Right lobe of liver (tissue), 6 donors: ENCODE measurements around the gene CAMK4. TPM values are rescaled to one million over a fixed set of nuclear protein-coding genes. Genes with fewer than 3 reads are reported as not detected.

Experiments
- ATAC-seq, 4 donors: fragments of 200-7000 bp; cut with Tn5 transposase; one replicate each; pipeline ENCODE4 v1.9.1; 2020; ENCODE audit warnings: mild to moderate bottlenecking in 4 of 4, moderate library complexity in 4 of 4
- DNase-seq, 3 donors: peaks; one replicate each; pipeline ENCODE4 v3.0.0-alpha.2; 2020
- H3K27ac ChIP-seq, 3 donors: fragments of 200-600 bp; one replicate each; pipeline ENCODE4 v1.8.0; 2022
- H3K27me3 ChIP-seq, 2 donors: fragments of 200-600 bp; one replicate each; pipeline ENCODE4 v1.8.0; 2022
- H3K36me3 ChIP-seq, 4 donors: fragments of 200-600 bp; sonication (generic) in 1 of 4; one replicate each; pipeline versions ENCODE4 v1.5.1 to v1.8.0; 2017 to 2022; ENCODE audit warnings: control low read depth in 1 of 4
- H3K4me1 ChIP-seq, 4 donors: fragments of 200-600 bp; sonication (generic) in 1 of 4; one replicate each; pipeline versions ENCODE4 v1.5.1 to v1.8.0; 2017 to 2022; ENCODE audit warnings: control low read depth in 1 of 4
- H3K4me3 ChIP-seq, 3 donors: fragments of 200-600 bp; one replicate each; pipeline ENCODE4 v1.8.0; 2022
- H3K9me3 ChIP-seq, 4 donors: fragments of 200-600 bp; sonication (generic) in 1 of 4; one replicate each; pipeline versions ENCODE4 v1.5.1 to v1.8.0; 2017 to 2022; ENCODE audit warnings: control low read depth in 1 of 4
- POLR2A ChIP-seq: fragments of 450-650 bp; IDR thresholded peaks from one replicate; pipeline ENCODE4 v1.6.1; 2017; ENCODE audit warnings: antibody characterized with exemption, mild to moderate bottlenecking
- WGBS: methylation state at CpG from one replicate; pipeline ENCODE4 v1.1.6; 2018; ENCODE audit warnings: low coverage, low lambda C conversion rate; ENCODE audit not compliant: insufficient coverage; ENCODE audit errors: missing lambda C conversion rate; 5-methylcytosine and 5-hydroxymethylcytosine counted together
- intact Hi-C, 2 donors: fragments of 100-400 bp; cut with DNase I; formaldehyde crosslinking; loops; one replicate each; pipeline versions ENCODE4 v1.11.2 to v1.14.1; 2022
- total RNA-seq, 6 experiments: library from RNA; depleted of rRNA in 2 of 6; stranded (reverse); fragments of >200 nt in 2 of 6; fragmentation: NEBNext Ultra II Directional in 3 of 6; extraction: Animal tissue kit (Norgen Biotek cat#: 25700) in 3 of 6; gene quantifications; one replicate each; pipeline versions ENCODE4 v1.1.0 to v1.2.4, GENCODE V29; 2016 to 2023
- TF ChIP-seq, protein P1 (sequence below), 4 donors: fragments of 200-600 bp in 3 of 4; fragments of 450-650 bp in 1 of 4; IDR thresholded peaks; one replicate each; pipeline versions ENCODE4 v1.5.1 to v1.8.0; 2016 to 2022; ENCODE audit warnings: antibody characterized with exemption in 4 of 4, mild to moderate bottlenecking in 2 of 4
- donor health status: DM: no; HTN: yes; CAD: no.
- donor health status: DM: no; HTN: no; CAD: no.
- donor health status: DM: no; HTN: no; CAD: no.
- donor health status: DM: no; HTN: yes; CAD: no.
- donor health status: DM: no; HTN: yes; CAD: no.

Gene CAMK4
- total RNA-seq, 6 experiments from 2014 or later: 0.81 to 4.3 (median 1.3) TPM

DNA sequence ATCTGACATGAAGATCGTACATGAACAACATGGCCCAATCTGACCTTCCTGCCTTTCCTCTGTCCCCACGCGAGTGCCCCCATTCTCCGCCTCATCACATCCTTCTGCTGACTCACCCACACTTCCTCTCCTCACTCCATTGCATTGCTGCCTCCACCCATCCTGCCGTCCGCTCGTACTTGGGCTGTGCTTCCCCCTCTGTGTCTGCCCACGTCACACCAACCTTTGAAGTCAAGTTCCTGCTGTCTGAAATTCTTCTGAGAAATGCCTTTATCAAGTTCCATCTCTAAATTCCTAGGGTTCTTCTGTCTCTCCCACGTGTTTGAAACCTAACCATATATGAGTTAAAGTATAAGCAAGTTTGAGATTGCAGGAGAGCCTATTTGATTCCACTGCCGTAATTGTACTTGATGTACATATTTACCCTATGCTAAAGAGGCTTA, 306.1 kb downstream of the CAMK4 start:
- ATAC-seq (peak; percentile 82 to 96 (median 91)), DNase-seq (peak; percentile 62 to 71 (median 64))
- no peaks in the 10 kb centered on the region for H3K4me1 ChIP-seq
- no peaks in the 10 kb centered on the region for H3K9me3 ChIP-seq
- no peaks in the 10 kb centered on the region for H3K27me3 ChIP-seq
- H3K27ac ChIP-seq: no peak overlapping the region
- WGBS: 27% methylated on average over 10 of the region's 10 CpGs
- intact Hi-C loops: loop anchor here in 1 of 2 donors (10.0 kb wide), 1 partner anchor 614 kb away; no protein-coding TSS in a partner anchor
- H3K36me3 ChIP-seq: no peaks in the 10 kb centered on the region
- TF ChIP-seq POLR2A: no peak
- TF ChIP-seq, protein P1, sequence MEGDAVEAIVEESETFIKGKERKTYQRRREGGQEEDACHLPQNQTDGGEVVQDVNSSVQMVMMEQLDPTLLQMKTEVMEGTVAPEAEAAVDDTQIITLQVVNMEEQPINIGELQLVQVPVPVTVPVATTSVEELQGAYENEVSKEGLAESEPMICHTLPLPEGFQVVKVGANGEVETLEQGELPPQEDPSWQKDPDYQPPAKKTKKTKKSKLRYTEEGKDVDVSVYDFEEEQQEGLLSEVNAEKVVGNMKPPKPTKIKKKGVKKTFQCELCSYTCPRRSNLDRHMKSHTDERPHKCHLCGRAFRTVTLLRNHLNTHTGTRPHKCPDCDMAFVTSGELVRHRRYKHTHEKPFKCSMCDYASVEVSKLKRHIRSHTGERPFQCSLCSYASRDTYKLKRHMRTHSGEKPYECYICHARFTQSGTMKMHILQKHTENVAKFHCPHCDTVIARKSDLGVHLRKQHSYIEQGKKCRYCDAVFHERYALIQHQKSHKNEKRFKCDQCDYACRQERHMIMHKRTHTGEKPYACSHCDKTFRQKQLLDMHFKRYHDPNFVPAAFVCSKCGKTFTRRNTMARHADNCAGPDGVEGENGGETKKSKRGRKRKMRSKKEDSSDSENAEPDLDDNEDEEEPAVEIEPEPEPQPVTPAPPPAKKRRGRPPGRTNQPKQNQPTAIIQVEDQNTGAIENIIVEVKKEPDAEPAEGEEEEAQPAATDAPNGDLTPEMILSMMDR (IDR thresholded peaks at IDR 0.05): no peak
- no peak overlapping the region for H3K4me3 ChIP-seq

DNA sequence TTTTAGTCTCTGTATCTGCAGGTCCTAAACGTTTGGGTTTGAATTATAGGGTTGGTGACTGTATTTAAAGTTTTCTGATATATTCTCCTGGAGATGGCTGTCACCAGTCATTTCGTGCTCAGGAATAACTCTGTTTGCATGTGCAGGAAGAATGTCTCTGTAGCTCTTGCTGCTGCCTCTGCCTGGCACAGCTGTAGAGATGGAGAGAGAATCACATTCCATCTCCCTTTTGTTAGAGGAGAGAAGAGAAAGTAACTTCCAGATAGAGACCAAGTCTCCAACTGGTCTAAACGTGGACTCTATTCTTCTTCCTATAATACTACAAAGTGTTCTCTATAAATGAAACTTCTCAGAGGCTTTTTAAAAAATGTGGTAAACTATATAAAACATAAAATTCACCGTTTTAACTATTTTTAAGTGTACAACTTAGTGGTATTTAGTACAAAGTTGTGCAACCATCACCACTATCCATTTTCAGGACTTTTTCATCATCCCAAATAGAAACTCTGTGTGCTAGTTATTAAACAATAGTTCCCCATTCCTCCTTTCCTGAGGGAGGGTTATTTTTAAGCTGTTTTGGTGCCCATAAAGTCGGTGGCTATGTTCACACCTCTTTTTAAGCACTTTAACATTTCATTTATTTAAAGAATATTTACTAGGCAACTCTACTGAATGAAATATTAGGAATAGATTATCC, 308.9 kb downstream of the CAMK4 start:
- no peaks in the 10 kb centered on the region for H3K27me3 ChIP-seq
- H3K27ac ChIP-seq: no peak overlapping the region
- intact Hi-C loops: loop anchor here in 1 of 2 donors (10.0 kb wide), 1 partner anchor 612 kb away; no protein-coding TSS in a partner anchor
- ATAC-seq: no peak
- H3K36me3 ChIP-seq: no peaks in the 10 kb centered on the region
- no peaks in the 10 kb centered on the region for H3K9me3 ChIP-seq
- TF ChIP-seq, protein P1 (IDR thresholded peaks at IDR 0.05): no peak
- no peak for TF ChIP-seq POLR2A
- H3K4me3 ChIP-seq: no peak overlapping the region
- H3K4me1 ChIP-seq: no peaks in the 10 kb centered on the region
- no peak for DNase-seq
- WGBS: 46% methylated on average over 5 of the region's 5 CpGs

DNA sequence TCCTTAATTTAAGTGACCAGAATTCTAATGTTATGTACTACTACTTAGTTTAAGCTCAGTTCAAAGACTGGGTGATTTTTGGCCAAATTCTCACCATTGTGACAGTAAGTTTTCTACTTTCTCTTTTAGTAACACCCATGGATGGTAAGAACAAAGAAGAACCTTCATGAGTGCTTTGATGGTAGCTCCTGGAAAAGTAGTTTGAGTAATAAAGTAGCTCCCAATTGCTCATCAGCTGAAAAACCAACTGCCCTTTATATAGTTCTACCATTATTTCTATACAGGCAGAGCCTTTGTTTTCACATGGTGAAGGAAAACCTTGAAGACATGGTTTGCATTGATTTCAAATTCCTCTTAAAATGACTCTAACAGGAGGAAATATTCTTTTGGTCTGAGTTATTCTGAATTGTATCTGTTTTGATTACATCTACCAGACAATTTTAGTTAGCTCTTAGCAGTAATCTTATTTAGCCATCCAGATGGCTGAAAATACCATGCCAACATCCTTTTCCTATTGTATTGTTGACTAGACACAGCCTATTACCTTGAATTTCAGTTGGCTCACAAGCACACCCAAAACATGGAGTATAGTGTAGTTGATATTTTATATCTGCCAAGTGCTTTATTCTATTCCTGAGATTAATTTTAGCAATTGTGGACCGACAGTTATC, 311.8 kb downstream of the CAMK4 start:
- WGBS: 78% methylated on average over 1 of the region's 1 CpG
- no peak for TF ChIP-seq POLR2A
- TF ChIP-seq, protein P1 (IDR thresholded peaks at IDR 0.05): no peak
- no peak for DNase-seq
- Histone ChIP-seq H3K9me3 (no peaks in the 10 kb centered on the region), H3K27ac (no peak overlapping the region), H3K4me1 (no peaks in the 10 kb centered on the region), H3K4me3 (no peak overlapping the region), H3K27me3 (no peaks in the 10 kb centered on the region), H3K36me3 (no peaks in the 10 kb centered on the region)
- intact Hi-C loops: loop anchor here in 1 of 2 donors (10.0 kb wide), 1 partner anchor 609 kb away; no protein-coding TSS in a partner anchor
- no peak for ATAC-seq

DNA sequence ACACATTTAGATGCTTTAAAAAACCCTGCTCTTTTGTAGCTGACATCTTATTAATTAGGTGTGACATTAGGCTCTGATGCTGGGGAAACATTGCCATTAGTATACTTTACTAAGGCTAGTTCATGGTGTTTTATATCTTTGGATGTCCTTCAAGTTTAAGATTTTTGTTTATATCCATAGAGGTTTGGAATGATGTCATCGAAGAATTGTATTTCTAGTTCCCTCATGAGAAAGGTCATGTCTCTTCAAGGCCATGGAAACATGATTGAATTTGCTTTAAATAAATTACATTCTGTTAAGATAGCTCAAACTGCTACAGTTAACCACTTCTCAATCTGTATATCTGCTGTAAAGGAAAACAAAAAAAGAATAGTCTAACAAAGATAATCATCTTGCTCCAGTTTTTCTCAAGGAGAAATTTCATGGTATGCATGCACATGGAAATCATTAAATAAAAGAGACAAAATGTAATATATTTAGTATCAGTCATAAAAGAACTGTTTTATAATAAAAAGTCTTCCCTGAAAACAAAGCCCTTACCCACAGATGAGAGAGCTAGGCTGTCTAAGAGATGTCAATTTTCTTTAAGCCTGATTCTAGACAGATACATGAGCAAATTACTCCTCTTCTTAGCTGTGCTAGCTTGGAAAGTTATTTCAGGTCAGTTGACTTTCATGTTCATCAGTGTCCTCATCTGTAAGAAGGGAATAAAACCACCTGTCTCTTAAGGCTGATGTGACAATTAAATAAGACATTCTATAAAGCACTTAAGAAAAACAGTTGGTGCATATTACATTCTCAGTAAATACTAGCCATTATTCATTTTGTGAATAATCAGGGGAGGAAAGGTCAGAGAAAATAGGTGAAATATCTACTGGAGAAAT, 313.2 kb downstream of the CAMK4 start:
- intact Hi-C loops: loop anchor here in 1 of 2 donors (10.0 kb wide), 1 partner anchor 607 kb away; no protein-coding TSS in a partner anchor
- 71% methylated on average over 1 of the region's 1 CpG for WGBS
- no peaks in the 10 kb centered on the region for H3K4me1 ChIP-seq
- DNase-seq: no peak
- no peaks in the 10 kb centered on the region for H3K9me3 ChIP-seq
- TF ChIP-seq, protein P1 (IDR thresholded peaks at IDR 0.05): no peak
- no peak for TF ChIP-seq POLR2A
- ATAC-seq: no peak
- H3K27me3 ChIP-seq: no peaks in the 10 kb centered on the region
- no peak overlapping the region for H3K27ac ChIP-seq
- H3K36me3 ChIP-seq: no peaks in the 10 kb centered on the region
- H3K4me3 ChIP-seq: no peak overlapping the region
